Tibial nerve (tissue), 4 donors: Measurements from ENCODE around the gene NME5.

ENCODE experiments used
- EP300 ChIP-seq, 2 donors: sonication (generic); formaldehyde crosslinking; IDR thresholded peaks; one replicate each; pipeline ENCODE4 v1.6.1; 2017; ENCODE audit warnings: antibody characterized with exemption in 2 of 2, mild to moderate bottlenecking in 1 of 2
- POLR2A ChIP-seq, 2 donors: fragments of 450-650 bp; IDR thresholded peaks; one replicate each; pipeline ENCODE4 v1.6.1; 2017; ENCODE audit warnings: antibody characterized with exemption in 2 of 2, mild to moderate bottlenecking in 2 of 2, moderate library complexity in 2 of 2
- TF ChIP-seq, protein P1 (sequence below), 5 experiments: fragments of 200-600 bp in 3 of 5; fragments of 450-650 bp in 2 of 5; sonication (generic) in 3 of 5; IDR thresholded peaks; one replicate each; pipeline ENCODE4 v1.5.1; 2016 to 2019; ENCODE audit warnings: antibody characterized with exemption in 5 of 5, mild to moderate bottlenecking in 3 of 5, moderate library complexity in 2 of 5

DNA sequence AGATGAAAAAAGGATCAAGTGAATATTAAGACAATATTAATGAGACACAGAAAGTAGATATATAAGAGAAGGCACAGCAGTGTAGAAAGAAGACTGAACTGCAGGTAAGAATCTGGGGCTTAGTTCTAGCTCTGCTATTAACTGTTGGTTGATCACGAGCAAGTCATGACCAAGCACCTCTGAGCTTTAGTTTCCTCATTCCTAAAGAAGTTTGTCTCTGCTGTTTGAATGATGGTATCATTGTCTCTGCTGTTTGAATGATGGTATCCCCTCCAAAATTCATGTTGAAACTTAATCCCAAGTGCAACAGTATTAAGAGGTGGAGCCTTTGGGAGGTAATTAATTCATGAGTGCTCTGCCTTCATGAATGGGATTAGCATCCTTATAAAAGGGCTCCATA, 2.5 kb upstream of the NME5 start:
- TF ChIP-seq, protein P1, sequence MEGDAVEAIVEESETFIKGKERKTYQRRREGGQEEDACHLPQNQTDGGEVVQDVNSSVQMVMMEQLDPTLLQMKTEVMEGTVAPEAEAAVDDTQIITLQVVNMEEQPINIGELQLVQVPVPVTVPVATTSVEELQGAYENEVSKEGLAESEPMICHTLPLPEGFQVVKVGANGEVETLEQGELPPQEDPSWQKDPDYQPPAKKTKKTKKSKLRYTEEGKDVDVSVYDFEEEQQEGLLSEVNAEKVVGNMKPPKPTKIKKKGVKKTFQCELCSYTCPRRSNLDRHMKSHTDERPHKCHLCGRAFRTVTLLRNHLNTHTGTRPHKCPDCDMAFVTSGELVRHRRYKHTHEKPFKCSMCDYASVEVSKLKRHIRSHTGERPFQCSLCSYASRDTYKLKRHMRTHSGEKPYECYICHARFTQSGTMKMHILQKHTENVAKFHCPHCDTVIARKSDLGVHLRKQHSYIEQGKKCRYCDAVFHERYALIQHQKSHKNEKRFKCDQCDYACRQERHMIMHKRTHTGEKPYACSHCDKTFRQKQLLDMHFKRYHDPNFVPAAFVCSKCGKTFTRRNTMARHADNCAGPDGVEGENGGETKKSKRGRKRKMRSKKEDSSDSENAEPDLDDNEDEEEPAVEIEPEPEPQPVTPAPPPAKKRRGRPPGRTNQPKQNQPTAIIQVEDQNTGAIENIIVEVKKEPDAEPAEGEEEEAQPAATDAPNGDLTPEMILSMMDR (IDR thresholded peaks at IDR 0.05), result no peak
- TF ChIP-seq POLR2A (IDR thresholded peaks at IDR 0.05) (no peak), EP300 (IDR thresholded peaks at IDR 0.05) (no peak)
